HG03280 (cell line): ENCODE data around the gene LRRC3B.
A peak's percentile ranks its signal among the peaks of the same experiment; 100 is the strongest.

Experiments
- ATAC-seq: cut with Tn5 transposase; IDR thresholded peaks from one replicate; pipeline ENCODE4 v1.9.1; 2021; ENCODE audit warnings: mild to moderate bottlenecking, moderate library complexity; ENCODE audit not compliant: unreplicated experiment

The LRRC3B gene

DNA sequence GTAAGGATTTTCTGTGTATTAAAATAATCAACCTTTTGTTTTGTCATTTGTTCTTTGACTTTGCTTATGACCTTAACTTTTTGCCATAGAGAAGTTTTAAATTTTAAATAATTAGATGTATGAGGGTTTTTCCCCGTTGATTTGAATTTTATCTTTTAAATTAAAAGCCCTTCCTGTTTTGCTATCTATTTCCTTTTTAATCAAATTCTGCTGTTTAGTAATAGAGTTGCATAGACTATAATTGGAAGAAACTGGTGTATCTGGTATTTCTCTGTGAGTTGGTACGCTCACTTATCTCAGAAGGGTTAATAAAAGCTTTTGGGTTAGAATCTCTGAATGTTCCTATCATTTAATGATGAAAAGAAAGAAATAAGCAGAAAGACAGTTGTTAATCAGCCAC lies 82.2 kb downstream of the LRRC3B start:
- no peak for ATAC-seq

DNA sequence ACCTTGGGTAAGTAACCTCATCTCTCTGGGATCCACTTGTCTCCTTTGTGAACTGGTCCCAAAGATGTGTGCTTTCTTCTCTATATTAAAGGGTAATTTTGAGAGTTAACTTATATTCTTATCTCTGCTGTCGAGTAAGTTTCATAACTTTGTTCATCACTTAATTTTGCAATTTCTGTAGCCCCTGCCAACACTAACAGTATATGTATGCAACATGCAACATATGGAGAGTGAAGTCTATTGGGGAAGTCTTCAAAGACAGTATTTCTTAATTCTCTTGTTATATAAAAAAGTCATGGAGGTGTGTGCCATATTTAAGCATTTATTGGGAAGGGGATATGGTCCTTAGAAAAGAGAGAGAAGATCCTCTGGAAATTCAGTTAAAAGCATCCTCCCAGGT lies 85.9 kb downstream of the LRRC3B start:
- no peak for ATAC-seq

DNA sequence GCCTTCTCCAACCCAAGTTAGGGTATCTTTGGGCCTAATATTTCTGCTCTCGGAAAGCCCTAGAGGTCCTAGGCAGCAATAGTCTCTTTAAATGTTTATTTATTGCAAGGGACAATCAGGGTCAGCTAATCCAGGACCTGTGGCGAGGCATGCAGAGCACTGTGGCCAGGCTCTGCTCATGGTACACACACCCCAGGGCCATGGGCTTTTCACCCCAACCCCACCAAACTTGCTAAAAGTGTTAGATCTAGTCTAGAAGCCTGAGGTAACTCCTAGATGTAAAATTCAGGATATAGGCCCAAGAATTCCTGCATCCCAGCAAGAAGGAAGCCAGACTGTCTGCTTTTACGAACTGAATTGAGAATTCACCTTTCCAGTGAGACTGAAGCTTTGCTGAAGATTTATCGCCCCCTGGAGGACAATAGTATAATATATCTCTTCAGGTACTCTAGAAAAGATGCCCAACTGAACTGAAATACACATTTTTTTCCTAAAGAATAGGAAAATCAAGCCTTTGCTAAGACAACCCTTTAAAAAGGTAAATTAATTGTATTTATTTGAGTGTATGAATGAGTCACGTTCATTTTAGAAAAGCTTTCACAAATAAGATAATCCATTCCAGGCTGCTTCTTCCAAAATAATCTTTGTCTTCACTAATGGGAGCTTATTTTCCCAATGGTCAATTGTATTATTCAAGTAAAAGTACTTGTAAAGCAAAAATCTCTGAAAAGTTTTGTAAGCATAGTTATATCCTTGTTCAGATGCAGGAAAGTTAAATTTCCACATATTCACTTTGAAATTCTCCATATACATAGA lies 89.8 kb downstream of the LRRC3B start:
- peak; percentile 79 for ATAC-seq

DNA sequence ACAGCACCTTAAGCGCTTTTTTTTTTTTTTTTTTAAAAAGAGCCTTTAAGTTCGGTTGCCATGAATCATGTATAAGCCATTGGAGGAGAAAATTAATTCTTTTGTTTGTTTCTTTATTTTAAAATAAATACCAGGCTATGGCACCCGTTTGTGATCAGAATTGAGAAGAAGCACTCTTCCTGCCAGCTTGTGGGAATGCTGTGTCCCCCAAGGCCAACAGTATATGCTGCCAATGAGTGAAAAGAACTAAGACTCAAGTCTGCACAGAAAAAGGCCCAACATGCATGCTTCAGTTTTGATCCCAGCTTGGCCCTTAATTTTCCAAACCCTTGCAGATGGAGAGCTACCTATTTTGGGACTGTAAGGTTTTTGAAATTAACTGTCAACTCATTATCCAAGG lies 90.5 kb downstream of the LRRC3B start:
- ATAC-seq, result no peak

DNA sequence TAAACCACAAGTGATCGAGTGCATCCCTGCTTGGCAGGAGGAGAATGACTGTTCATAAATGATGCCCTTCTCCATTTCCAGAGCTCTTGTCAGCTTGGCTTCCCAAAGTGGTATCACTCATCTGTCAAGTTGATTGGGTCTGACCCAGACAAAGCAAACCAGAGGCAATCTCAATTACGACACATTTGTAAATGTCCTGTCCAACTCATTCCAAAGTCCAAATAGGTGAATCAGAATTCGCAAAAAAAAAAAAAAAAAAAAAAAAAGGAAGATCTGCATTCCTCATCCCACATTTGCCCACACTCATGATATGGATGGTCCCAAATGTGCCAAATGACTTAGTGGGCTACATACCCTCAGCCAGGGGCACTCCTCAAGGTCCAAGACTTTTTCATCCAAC lies 91.9 kb downstream of the LRRC3B start:
- no peak for ATAC-seq

DNA sequence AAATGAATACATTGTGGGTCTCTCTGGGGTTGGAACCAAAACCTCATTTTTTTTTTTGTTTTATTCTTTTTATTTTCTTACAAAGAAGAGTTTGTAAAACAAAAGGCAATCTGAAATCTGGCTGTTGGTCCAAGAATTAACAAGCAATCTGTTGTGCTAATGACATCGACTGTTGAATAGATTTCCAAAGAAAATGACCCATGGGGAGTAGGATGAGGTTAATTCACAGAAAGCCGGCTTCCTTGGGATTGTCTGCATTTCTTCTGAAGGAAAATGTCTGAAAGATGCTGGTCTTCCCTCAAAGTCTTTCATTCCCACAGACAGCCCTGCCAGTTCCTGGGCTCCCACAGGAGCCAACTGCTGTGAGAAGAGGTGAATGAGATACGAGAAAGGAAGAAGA lies 92.9 kb downstream of the LRRC3B start:
- no peak for ATAC-seq

DNA sequence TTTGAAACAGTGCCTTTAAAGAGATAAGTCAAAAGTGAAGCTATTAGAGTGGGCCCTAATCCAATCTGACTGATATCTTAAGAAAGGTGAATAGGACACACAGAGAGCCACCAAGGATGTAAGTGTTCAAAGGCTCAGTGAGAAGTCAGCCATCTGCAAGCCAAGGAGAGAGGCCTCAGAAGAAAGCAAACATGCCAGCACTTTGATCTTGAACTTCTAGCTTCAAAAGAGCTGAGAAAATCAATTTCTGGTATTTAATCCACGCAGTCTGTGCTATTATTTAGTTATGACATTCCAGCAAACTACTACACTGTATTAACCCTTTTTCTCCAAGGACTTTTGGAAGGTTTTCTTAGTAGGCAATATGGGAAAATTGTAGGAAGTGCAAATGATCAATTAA lies 95.7 kb downstream of the LRRC3B start:
- ATAC-seq, result no peak

DNA sequence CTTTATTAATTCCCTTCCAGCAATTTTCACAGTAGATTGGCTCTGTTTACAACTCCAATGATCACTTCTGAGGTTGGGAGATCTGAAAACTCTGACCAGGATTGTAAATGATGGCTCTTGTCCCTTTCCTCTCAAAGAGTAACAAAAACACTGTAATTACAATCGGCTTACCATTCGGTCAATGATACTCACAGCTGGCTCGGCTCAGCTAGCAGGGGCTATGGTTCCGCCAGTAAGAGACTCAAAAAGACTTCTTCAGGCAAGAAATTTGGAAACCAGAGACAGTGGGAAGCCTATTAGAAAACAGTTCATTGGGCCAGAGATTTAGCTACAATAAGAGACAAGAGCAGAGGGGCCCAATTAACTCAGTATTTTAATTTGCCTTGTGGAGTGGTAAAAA lies 96.6 kb downstream of the LRRC3B start:
- no peak for ATAC-seq

DNA sequence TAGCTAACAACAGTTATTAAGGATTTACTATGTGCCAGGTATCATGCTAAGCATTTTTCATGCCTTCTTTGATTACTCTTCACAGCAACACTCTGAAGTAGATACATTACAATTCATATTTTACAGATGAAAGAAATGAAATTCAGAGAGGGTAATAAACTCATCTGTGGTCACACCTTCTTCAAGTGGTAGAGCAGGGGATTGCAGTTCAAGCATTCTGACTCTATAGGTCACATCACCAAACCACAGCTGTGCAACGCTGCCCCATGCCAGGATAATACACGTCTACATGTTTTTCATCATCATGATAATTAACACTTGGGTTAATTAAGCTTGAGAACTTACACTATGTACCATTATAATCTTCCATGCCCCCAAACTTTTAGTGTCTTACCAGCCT lies 98.5 kb downstream of the LRRC3B start:
- no peak for ATAC-seq

DNA sequence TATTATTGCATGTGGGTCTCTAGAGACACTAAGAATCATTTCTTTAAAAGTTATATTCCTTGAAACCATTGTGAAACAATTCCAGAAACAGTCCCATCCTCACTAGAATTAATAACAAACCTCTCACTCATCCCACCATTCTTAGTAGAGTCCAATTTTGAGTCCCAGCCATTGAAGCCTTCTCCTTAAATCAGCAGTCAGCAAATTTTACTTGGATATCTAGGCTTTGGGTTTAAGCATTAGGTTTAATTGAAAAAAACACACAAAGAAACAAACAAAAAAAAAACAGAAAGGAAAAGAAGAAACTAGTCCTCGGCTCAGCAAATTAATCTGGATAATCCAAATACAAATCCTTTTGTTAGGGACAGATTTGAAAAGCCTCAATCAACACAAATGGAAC lies 109.3 kb downstream of the LRRC3B start:
- ATAC-seq, result no peak

DNA sequence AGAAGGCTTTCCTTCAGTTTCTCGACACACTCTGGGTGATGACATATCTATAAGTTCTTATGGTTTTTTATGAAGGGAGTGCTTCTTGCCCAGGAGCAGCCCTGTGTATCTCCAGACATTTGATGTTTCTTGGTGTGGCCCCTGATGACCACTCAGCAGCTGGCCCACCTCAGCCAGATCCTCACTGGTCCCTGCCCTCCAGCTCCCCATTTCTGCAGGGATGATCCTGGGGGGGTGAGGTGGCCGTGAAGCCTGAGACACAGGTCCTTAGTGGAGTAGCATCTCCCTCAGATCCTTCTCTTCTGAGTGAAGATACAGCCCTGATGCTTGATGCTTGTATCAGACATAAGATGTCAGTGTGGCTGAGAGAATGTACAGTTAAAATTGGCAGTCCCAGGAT lies 127.7 kb downstream of the LRRC3B start:
- ATAC-seq, result no peak

DNA sequence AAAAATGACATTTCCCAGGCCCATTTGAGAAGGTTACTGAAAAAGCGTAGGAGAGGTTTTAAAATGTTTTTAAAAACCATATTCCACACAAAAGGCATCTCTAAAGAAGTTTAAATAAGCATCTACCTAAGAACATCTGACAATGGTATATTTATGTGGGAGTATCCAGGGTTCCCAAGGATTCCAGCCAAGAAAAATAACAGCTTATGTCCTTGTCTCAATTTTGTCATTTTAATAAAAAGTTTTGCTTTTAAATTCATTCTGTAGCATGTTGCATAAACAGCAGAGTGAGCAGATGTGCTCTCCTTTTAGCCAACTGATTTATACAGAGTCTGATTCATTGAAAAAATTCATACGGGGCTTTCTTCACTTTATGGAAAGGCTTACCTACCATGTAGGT lies 129.9 kb downstream of the LRRC3B start:
- no peak for ATAC-seq

DNA sequence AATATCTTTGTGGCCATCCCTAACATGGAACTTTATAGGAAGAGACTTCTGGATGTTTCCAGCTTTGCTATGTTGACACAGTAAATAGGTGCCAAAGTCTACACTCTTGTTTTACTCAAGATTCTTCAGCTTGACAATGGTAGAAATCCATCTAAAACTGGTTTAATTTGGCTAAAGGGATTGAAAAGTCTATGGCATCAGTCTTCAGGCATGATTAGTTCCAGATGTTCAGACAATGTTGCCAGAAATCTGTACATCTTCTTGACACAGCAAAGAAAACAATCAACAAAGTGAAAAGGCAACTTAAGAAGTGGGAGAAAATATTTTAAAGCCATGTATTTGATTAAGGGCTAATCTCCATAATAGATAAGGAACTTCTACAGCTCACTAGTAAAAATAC lies 130.5 kb downstream of the LRRC3B start:
- no peak for ATAC-seq

DNA sequence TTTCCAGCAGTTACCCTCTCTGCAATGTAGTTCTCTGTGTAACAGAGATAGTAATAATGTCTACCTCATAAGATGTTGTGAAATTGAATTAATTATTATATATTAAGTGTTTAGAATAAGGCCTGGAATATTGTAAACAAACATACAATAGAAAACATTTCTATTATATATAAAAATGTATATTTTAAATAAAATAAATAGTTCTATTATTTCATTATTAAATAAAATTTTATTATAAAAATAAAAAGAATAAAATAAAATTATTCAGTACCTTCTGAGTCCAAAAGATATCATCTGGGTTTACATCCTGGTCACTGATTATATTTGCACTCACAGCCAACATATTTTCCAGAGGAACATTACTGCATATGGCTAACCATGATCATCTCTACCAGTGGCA lies 135.4 kb downstream of the LRRC3B start:
- no peak for ATAC-seq
